Rectal smooth muscle tissue (tissue), 1 donor: ENCODE measurements around the gene SP6.

Experiments used
- H3K27ac ChIP-seq: one replicate; pipeline ENCODE4 v1.7.0; 2013; ENCODE audit warnings: low read depth, low read length, inconsistent platforms
- H3K27me3 ChIP-seq: one replicate; pipeline ENCODE4 v1.7.0; 2013; ENCODE audit warnings: low read length; ENCODE audit not compliant: control insufficient read depth, insufficient read depth
- H3K36me3 ChIP-seq: one replicate; pipeline ENCODE4 v1.7.0; 2013; ENCODE audit warnings: low read length; ENCODE audit not compliant: control insufficient read depth, insufficient read depth
- H3K4me1 ChIP-seq: one replicate; pipeline ENCODE4 v1.7.0; 2013; ENCODE audit warnings: low read length; ENCODE audit not compliant: control insufficient read depth, insufficient read depth
- H3K4me3 ChIP-seq: one replicate; pipeline ENCODE4 v1.7.0; 2013; ENCODE audit warnings: low read length
- H3K9ac ChIP-seq: one replicate; pipeline ENCODE4 v1.7.0; 2013; ENCODE audit warnings: low read length

SP6 gene

DNA sequence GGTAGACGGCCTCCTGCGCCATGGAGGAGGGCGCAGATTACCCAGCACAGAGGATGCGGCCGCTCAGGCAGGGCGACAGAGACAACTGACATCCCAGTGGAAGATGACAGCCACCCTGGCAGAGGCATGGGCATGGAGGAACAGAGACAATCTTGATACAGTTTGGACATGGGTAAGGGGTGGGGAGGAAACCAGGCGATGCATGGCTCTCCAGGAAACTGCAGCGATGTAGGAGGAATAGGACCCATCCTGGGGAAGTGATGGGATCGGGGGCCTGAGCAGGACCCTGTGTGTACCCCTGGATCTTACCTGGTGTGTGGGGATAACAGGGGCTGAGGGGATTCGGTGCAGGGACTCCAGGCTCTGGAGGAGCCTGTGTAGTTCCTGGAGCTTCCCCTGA is 34.0 kb downstream of the SP6 start:
- H3K9ac ChIP-seq = no peak overlapping the region
- H3K27ac ChIP-seq = no peak overlapping the region
- H3K27me3 ChIP-seq = no peaks in the 10 kb centered on the region
- no peak overlapping the region for H3K4me3 ChIP-seq
- peaks cover 35% of the 10 kb centered on the region for H3K36me3 ChIP-seq
- H3K4me1 ChIP-seq = peaks cover 6% of the 10 kb centered on the region

DNA sequence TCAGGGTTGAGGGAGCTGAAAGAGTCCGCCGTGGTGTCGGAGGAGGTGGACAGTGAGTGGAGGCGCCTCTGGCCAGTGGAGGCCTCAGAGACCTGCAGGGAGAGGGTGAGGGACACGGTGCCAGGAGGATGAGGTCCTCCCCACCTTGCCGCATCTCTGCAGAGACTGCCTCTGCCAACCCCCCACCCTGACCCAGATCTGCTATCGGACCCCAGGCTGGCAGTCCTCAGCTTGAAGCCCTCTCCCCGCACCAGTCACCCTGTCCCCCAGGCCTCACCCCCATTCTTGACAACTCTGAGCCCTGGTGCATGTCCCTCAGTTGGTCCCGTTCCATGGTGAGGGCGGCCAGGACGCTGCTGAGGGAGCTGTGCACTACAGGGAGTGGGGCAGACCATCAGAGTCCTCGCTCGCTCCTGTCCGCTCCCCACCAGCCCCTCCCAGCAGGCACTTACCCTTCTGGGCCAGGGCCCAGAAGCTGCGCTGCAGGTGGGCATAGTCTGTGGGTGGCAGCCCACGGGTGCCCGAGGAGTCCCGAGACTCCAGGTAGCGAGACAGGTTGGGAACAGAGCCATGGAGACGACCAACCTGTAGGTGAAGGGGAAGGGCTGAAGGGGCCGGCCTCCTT is 34.7 kb downstream of the SP6 start:
- Histone ChIP-seq H3K27ac (no peak overlapping the region), H3K4me3 (no peak overlapping the region), H3K27me3 (no peaks in the 10 kb centered on the region), H3K9ac (no peak overlapping the region), H3K4me1 (peaks cover 6% of the 10 kb centered on the region), H3K36me3 (peaks cover 35% of the 10 kb centered on the region)

DNA sequence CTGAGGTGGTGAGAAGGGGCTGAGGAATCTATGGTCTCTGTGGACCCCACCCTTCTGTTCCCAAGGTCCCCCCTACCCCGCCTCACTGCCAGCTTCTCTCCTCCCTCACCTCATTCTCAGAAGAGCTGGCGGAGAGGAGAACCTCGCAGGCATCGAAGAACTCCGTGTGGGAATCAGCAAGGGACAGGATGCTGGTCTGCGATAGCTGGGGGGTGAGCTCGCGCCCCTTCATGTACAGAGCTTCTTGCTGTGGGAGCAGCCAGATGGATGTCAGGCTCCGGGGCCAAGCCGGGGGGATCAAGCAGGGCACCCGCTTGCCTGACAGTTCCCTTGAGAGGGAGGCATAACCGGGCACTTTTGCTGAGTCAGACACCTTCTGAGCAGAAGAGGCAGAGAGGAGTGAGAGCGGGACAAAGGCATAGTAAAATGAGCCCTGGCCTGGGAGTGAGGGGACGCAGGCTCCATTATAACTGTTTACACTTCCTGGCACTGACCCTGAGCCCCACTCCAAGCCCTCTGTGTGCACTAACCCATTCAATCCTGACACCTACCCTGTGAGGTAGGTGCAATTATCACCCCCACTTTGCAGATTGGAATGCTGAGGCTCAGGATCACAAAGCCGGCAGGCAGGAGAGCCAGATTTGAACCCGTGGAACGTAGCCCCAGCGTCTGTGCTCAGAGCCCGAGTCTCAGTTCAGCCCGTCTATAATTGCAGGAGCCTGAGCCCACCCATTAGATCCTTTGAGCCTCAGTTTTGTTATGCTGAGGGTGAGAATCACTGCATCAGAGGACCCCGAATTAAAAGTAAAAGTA is 35.7 kb downstream of the SP6 start:
- Histone ChIP-seq H3K27me3 (no peaks in the 10 kb centered on the region), H3K36me3 (peaks cover 35% of the 10 kb centered on the region)

DNA sequence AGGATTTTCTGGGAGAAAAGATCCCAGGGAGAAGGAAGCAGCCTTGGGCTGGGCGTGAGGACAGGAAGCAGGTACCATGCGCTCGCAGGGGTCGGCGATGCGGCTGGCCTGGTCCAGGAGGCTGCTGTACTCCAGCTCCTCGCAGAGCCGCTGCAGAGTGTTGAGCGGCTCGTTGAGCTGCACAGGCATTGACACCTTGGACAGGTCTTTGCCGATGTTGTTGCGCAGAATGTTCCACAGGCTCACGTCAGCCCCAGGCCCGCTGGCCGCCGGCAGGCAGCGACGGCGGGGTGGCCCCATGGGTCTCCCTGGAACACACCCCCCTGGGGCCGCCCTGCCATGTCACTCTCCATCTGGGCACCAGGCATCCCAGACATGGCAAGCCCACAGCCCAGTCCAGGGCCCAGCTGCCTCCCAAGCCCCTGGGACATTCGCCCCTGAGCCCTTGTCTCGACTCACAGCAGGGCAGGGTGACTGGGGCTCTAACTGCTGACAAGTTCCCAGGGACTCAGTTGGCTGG is 37.4 kb downstream of the SP6 start:
- Histone ChIP-seq H3K4me3 (no peak overlapping the region), H3K36me3 (peaks cover 41% of the 10 kb centered on the region), H3K4me1 (no peaks in the 10 kb centered on the region)

More for the DNA sequence above, 35.7 kb downstream of the SP6 start:
- Histone ChIP-seq H3K4me3 (no peak overlapping the region), H3K4me1 (no peaks in the 10 kb centered on the region), H3K27ac (no peak overlapping the region), H3K9ac (no peak overlapping the region)

DNA sequence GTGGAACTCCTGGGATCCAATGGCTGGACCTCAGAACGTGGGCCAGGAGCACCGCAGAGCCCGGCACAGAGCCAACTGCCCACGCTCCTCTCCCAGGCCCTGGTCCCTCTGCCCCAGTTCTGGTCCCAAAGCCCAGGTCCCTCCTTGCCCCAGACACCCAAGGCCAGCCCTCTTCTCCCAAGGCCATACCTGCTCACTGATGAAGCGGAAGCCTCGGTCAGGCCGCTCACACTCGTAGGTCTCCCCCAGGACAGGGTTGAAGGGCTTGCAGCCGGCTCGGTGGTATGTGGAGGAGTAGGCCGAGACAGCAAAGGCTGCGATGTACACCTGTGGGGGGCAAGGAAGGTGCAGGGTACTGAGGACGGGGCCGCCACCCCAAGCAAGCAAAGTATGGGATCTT is 37.9 kb downstream of the SP6 start:
- H3K9ac ChIP-seq = no peak overlapping the region
- H3K4me1 ChIP-seq = no peaks in the 10 kb centered on the region
- no peak overlapping the region for H3K4me3 ChIP-seq
- no peak overlapping the region for H3K27ac ChIP-seq
- H3K27me3 ChIP-seq = no peaks in the 10 kb centered on the region
- peaks cover 41% of the 10 kb centered on the region for H3K36me3 ChIP-seq

More for the DNA sequence above, 37.4 kb downstream of the SP6 start:
- Histone ChIP-seq H3K9ac (no peak overlapping the region), H3K27ac (no peak overlapping the region), H3K27me3 (no peaks in the 10 kb centered on the region)

DNA sequence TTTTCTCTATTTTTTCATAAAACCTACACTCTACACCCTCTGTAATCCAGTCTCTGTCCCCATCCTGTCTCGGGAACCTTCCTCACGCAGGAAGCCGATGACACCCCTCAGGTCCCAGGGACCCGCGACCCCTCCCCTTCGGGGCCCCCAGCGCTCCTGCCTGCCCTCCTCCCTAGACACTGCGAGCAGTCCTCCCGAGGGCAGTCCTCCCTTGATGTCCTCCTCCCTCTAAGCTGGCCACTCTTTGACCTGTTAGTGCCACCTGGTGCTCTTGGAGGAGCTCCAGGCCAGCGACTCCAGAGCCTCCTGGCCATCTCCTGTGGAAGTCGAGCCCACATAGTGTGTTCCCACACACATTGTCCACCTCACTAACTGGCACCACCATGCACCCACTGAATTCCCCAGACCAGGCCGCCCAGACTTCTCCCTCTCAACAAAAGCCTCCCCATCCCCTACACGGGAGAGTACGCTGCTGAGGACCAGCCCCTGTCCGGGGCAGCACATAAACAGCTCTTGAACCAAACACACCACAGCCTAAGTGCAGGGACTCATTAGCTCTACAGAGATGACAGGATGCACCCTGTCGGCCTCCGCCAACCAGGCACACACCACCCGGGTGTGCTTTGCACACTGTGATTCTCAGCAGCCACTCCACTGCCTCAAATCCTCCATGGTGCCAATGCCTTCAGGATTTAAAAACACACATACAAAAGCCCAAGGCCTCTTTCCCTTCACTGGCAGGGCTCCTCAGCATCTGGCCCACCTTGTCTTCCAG is 38.6 kb downstream of the SP6 start:
- Histone ChIP-seq H3K9ac (no peak overlapping the region), H3K36me3 (peaks cover 42% of the 10 kb centered on the region), H3K4me1 (no peaks in the 10 kb centered on the region), H3K27me3 (no peaks in the 10 kb centered on the region), H3K27ac (no peak overlapping the region), H3K4me3 (no peak overlapping the region)

DNA sequence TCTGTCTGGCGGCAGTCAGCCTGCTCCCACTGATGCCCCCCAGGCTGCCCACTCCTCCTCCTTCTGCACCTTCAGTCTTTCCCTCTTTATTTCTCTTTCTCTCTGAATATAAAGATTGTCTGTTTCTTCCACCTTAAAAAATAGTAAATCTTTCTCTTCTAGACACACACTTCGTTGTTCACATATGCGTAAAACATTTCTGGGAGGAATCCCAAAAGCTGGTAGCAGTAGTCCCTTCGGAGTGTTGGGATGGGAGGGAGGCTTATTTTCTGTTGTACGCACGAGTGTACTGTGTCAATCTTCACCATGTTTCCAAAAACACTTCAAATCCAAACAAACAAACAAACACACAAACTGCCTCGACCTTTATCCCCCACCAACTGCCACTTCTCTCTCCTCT is 39.3 kb downstream of the SP6 start:
- no peaks in the 10 kb centered on the region for H3K4me1 ChIP-seq
- H3K9ac ChIP-seq = no peak overlapping the region
- no peak overlapping the region for H3K4me3 ChIP-seq
- peaks cover 39% of the 10 kb centered on the region for H3K36me3 ChIP-seq
- H3K27me3 ChIP-seq = no peaks in the 10 kb centered on the region
- H3K27ac ChIP-seq = no peak overlapping the region

DNA sequence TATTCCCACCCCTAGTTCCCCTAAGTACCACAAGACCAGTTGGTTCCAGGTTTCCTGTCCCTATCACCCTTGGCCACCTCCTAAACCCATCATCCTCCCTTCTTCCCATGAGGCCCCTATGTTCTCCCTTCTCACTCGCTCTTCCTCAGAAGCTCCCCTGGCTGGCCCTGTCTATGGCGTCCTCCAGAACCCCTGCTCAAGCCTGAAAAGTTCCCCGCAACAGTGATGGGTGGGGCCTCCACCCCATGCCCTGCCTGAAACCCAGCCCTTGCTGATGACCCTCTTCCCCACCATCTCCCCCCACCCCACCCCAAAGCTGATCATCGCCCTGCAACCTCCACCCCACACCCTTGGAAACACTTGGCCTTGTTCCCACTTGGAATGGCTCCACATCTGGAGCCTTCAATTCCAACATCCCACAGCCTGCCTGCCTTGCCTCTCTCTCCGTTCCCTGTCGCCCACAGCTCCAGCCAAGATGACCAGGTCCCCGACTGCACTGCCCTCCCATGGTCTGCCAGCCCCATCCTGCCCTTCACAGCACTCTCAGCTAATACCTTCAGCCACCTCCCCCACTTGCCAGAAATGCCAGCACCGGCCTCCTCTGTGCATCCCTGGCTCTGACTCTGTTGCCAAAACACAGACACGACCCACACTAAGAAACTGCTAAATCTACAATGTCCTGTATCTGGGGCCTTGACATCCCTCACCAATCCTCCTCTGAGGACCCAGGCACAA is 39.9 kb downstream of the SP6 start:
- Histone ChIP-seq H3K27ac (no peak overlapping the region), H3K4me3 (no peak overlapping the region), H3K27me3 (no peaks in the 10 kb centered on the region), H3K9ac (no peak overlapping the region), H3K4me1 (no peaks in the 10 kb centered on the region), H3K36me3 (peaks cover 33% of the 10 kb centered on the region)

DNA sequence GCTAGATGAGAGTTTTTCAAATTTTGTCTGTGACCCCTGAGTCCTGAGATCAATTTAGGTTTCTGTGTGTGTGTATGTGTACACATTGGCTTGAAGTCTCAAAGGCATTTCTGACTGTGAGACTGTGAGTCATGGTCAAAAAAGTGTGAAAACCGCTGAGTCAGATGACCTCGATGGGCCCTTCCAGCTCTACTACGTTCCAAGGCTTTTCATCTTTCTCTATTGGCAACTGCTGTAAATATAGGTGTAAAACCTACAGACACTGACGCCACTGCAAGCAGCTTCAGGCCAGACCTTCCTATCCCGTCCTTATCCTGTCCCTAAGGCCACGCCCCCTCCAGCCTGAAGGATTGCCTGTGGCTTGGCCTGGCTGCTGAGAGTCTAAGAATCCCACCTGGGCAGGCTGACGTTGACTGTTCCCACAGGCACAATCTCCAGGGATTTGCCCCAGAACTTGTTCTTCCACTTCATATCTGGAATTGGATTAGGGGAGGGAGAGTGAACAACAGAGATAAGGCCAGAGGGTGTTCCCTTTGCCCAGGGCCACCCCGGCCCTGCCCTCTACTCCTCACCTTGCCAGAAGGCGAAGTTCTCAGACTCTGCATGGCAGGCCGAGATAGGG is 40.7 kb downstream of the SP6 start:
- no peak overlapping the region for H3K27ac ChIP-seq
- no peaks in the 10 kb centered on the region for H3K4me1 ChIP-seq
- no peaks in the 10 kb centered on the region for H3K27me3 ChIP-seq
- H3K36me3 ChIP-seq = peaks cover 30% of the 10 kb centered on the region
- no peak overlapping the region for H3K9ac ChIP-seq
- H3K4me3 ChIP-seq = no peak overlapping the region

DNA sequence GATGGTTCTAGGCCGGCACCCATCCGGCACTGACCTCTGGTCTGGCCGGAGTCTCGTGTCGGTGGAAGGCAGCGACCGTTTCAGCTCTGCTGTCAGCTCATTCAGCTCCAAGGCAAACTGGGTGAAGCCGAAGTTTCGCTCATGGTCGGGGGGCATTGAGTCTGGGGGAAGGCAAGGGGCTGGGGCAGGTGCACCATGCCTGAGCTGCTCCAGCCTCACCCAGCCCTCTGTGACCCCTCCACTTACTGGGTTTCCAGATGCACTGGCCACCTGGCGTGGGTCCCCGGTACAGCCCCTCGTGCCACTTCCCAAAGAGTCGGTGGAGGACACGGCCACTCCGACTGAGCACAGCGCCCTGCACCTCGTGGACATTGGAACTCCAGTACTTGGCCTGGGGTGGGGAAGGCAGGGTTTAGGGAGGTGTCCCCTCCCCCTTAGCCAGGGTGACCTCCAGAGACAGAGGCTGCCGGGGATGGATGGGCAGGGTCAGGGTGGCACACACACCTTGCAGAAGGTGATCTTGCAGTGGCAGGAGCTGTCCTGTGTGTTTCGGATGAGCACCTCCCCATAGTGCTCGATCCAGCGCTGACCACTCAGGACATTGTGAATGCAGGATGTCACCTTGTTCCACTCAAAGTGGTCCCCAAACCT is 42.0 kb downstream of the SP6 start:
- H3K27ac ChIP-seq = no peak overlapping the region
- peaks cover 30% of the 10 kb centered on the region for H3K36me3 ChIP-seq
- H3K27me3 ChIP-seq = no peaks in the 10 kb centered on the region
- no peak overlapping the region for H3K9ac ChIP-seq
- no peak overlapping the region for H3K4me3 ChIP-seq
- no peaks in the 10 kb centered on the region for H3K4me1 ChIP-seq

DNA sequence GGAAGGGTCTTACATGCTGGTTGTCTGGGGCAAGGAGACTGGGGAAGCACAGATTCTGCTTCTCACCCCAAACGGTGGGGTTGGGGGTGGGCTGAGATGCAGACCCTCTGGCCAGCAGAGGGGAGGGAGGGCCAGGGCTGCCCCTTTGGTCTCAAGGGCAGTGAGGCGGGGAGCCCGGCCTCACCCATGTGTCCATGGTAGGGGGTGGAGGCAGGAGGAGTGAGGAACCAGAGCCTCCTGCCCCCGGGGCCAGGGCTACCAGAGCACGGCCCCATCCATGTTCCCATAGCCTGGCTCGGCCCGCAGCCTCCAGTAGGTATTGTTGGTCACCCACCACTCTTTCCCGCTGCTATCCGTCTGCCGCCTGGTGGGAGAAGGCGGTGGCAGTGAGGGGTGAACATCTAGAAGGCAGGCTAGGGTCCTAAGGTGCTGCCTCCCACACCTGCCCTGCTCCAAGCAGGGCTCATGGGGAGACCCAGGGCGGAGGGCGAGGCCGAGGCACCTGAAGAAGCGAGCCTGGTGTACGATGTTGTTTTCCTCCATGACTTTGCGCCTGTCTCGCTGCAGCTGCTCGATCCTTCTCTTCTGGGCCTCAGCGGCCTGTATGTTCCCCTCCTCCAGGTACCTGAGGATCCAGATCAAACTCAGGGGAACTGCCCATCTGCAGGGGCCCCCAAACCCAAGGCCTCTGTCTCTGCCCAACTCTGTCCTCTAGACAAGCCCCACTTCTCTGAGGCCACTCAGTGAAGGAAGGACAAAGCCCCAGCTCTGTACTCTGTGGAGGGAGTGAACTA is 42.7 kb downstream of the SP6 start:
- H3K27me3 ChIP-seq = no peaks in the 10 kb centered on the region
- H3K4me3 ChIP-seq = no peak overlapping the region
- no peaks in the 10 kb centered on the region for H3K4me1 ChIP-seq
- H3K9ac ChIP-seq = no peak overlapping the region
- H3K27ac ChIP-seq = no peak overlapping the region
- peaks cover 26% of the 10 kb centered on the region for H3K36me3 ChIP-seq
